ENCODE measurements around the gene GXYLT1. TPM values are rescaled to one million over a fixed set of nuclear protein-coding genes. Genes with fewer than 3 reads are reported as not detected.

The GXYLT1 gene
- polyA plus RNA-seq, 4 donors, result 1.8 to 12.7 (median 2.6) TPM

GRCh38 chr12:42143452-42144157, 1.1 kb downstream of the GXYLT1 start:
- DNase-seq, result peak; percentile 14 to 45
- H3K36me3 ChIP-seq (ENCODE audit: control insufficient read depth in 3 of 3, insufficient read depth in 2 of 3, low read depth in 1 of 3, low read length in 3 of 3), result no peaks in the 10 kb centered on the region
- no peaks in the 10 kb centered on the region for H3K27me3 ChIP-seq (ENCODE audit: control insufficient read depth in 3 of 3, insufficient read depth in 3 of 3, low read length in 3 of 3)
- peak overlapping the region; percentile 87 to 98 (median 98) for H3K27ac ChIP-seq (ENCODE audit: low read depth in 1 of 3, low read length in 2 of 3)
- no peak for FAIRE-seq
- H3K4me1 ChIP-seq (ENCODE audit: control insufficient read depth in 3 of 3, insufficient read depth in 2 of 3, low read depth in 1 of 3, low read length in 2 of 3), result peaks cover 0 to 16% (median 4%) of the 10 kb centered on the region in 3 donors
- H3K9me3 ChIP-seq (ENCODE audit: control insufficient read depth in 2 of 2, insufficient read depth in 1 of 2, low read depth in 1 of 2, low read length in 1 of 2), result no peaks in the 10 kb centered on the region
- 5 to 17% (median 16%) methylated on average over 12 of the region's 12 CpGs for WGBS, 3 donors
- H3K4me3 ChIP-seq (ENCODE audit: low read depth in 1 of 3, low read length in 3 of 3), result peak overlapping the region; percentile 48 to 98 (median 67)

GRCh38 chr12:42141981-42142606, 2.6 kb downstream of the GXYLT1 start:
- H3K4me3 ChIP-seq (ENCODE audit: low read depth in 1 of 3, low read length in 3 of 3), result no peak overlapping the region
- H3K27me3 ChIP-seq (ENCODE audit: control insufficient read depth in 3 of 3, insufficient read depth in 3 of 3, low read length in 3 of 3), result no peaks in the 10 kb centered on the region
- no peak for FAIRE-seq
- 57 to 82% (median 60%) methylated on average over 3 of the region's 3 CpGs for WGBS, 3 donors
- H3K27ac ChIP-seq (ENCODE audit: low read depth in 1 of 3, low read length in 2 of 3), result no peak overlapping the region
- no peak for DNase-seq
- H3K4me1 ChIP-seq (ENCODE audit: control insufficient read depth in 3 of 3, insufficient read depth in 2 of 3, low read depth in 1 of 3, low read length in 2 of 3), result peaks cover 0 to 16% (median 4%) of the 10 kb centered on the region in 3 donors
- no peaks in the 10 kb centered on the region for H3K36me3 ChIP-seq (ENCODE audit: control insufficient read depth in 3 of 3, insufficient read depth in 2 of 3, low read depth in 1 of 3, low read length in 3 of 3)
- no peaks in the 10 kb centered on the region for H3K9me3 ChIP-seq (ENCODE audit: control insufficient read depth in 2 of 2, insufficient read depth in 1 of 2, low read depth in 1 of 2, low read length in 1 of 2)

GRCh38 chr12:42140901-42141300, 3.8 kb downstream of the GXYLT1 start:
- Histone ChIP-seq H3K4me3 (ENCODE audit: low read depth in 1 of 3, low read length in 3 of 3) (no peak overlapping the region), H3K4me1 (ENCODE audit: control insufficient read depth in 3 of 3, insufficient read depth in 2 of 3, low read depth in 1 of 3, low read length in 2 of 3) (peaks cover 0 to 14% (median 2%) of the 10 kb centered on the region in 3 donors), H3K27ac (ENCODE audit: low read depth in 1 of 3, low read length in 2 of 3) (no peak overlapping the region), H3K27me3 (ENCODE audit: control insufficient read depth in 3 of 3, insufficient read depth in 3 of 3, low read length in 3 of 3) (no peaks in the 10 kb centered on the region), H3K9me3 (ENCODE audit: control insufficient read depth in 2 of 2, insufficient read depth in 1 of 2, low read depth in 1 of 2, low read length in 1 of 2) (no peaks in the 10 kb centered on the region), H3K36me3 (ENCODE audit: control insufficient read depth in 3 of 3, insufficient read depth in 2 of 3, low read depth in 1 of 3, low read length in 3 of 3) (no peaks in the 10 kb centered on the region)
- WGBS, 3 donors, result 20 to 64% (median 33%) methylated on average over 3 of the region's 3 CpGs
- DNase-seq (peak; percentile 29 to 43), FAIRE-seq (no peak)

GRCh38 chr12:42135259-42135814, 9.3 kb downstream of the GXYLT1 start:
- Histone ChIP-seq H3K4me1 (ENCODE audit: control insufficient read depth in 3 of 3, insufficient read depth in 2 of 3, low read depth in 1 of 3, low read length in 2 of 3) (peaks cover 0 to 2% (median 0%) of the 10 kb centered on the region in 3 donors), H3K27ac (ENCODE audit: low read depth in 1 of 3, low read length in 2 of 3) (no peak overlapping the region), H3K9me3 (ENCODE audit: control insufficient read depth in 2 of 2, insufficient read depth in 1 of 2, low read depth in 1 of 2, low read length in 1 of 2) (no peaks in the 10 kb centered on the region), H3K4me3 (ENCODE audit: low read depth in 1 of 3, low read length in 3 of 3) (no peak overlapping the region), H3K27me3 (ENCODE audit: control insufficient read depth in 3 of 3, insufficient read depth in 3 of 3, low read length in 3 of 3) (no peaks in the 10 kb centered on the region), H3K36me3 (ENCODE audit: control insufficient read depth in 3 of 3, insufficient read depth in 2 of 3, low read depth in 1 of 3, low read length in 3 of 3) (no peaks in the 10 kb centered on the region)
- no peak for DNase-seq
- no peak for FAIRE-seq
- 91 to 94% (median 93%) methylated on average over 3 of the region's 3 CpGs for WGBS, 3 donors

GRCh38 chr12:42130672-42131402, 13.8 kb downstream of the GXYLT1 start:
- H3K27ac ChIP-seq (ENCODE audit: low read depth in 1 of 3, low read length in 2 of 3), result no peak overlapping the region
- peaks cover 0 to 3% of the 10 kb centered on the region in 2 donors for H3K9me3 ChIP-seq (ENCODE audit: control insufficient read depth in 2 of 2, insufficient read depth in 1 of 2, low read depth in 1 of 2, low read length in 1 of 2)
- H3K27me3 ChIP-seq (ENCODE audit: control insufficient read depth in 3 of 3, insufficient read depth in 3 of 3, low read length in 3 of 3), result no peaks in the 10 kb centered on the region
- DNase-seq (no peak), FAIRE-seq (no peak)
- H3K4me1 ChIP-seq (ENCODE audit: control insufficient read depth in 3 of 3, insufficient read depth in 2 of 3, low read depth in 1 of 3, low read length in 2 of 3), result peaks cover 0 to 2% (median 0%) of the 10 kb centered on the region in 3 donors
- no peaks in the 10 kb centered on the region for H3K36me3 ChIP-seq (ENCODE audit: control insufficient read depth in 3 of 3, insufficient read depth in 2 of 3, low read depth in 1 of 3, low read length in 3 of 3)
- H3K4me3 ChIP-seq (ENCODE audit: low read depth in 1 of 3, low read length in 3 of 3), result no peak overlapping the region
- WGBS, 3 donors, result 62 to 71% (median 66%) methylated on average over 4 of the region's 4 CpGs

GRCh38 chr12:42129595-42130204, 15.0 kb downstream of the GXYLT1 start:
- Histone ChIP-seq H3K4me1 (ENCODE audit: control insufficient read depth in 3 of 3, insufficient read depth in 2 of 3, low read depth in 1 of 3, low read length in 2 of 3) (peaks cover 0 to 2% (median 0%) of the 10 kb centered on the region in 3 donors), H3K27me3 (ENCODE audit: control insufficient read depth in 3 of 3, insufficient read depth in 3 of 3, low read length in 3 of 3) (no peaks in the 10 kb centered on the region), H3K36me3 (ENCODE audit: control insufficient read depth in 3 of 3, insufficient read depth in 2 of 3, low read depth in 1 of 3, low read length in 3 of 3) (no peaks in the 10 kb centered on the region), H3K27ac (ENCODE audit: low read depth in 1 of 3, low read length in 2 of 3) (no peak overlapping the region), H3K9me3 (ENCODE audit: control insufficient read depth in 2 of 2, insufficient read depth in 1 of 2, low read depth in 1 of 2, low read length in 1 of 2) (peaks cover 0 to 3% of the 10 kb centered on the region in 2 donors), H3K4me3 (ENCODE audit: low read depth in 1 of 3, low read length in 3 of 3) (no peak overlapping the region)
- FAIRE-seq, result peak; percentile 39
- whole genome bisulfite sequencing, 3 donors, result 35 to 46% (median 42%) methylated on average over 4 of the region's 4 CpGs
- DNase-seq, result peak; percentile 59 to 69

- peak in 1 of 2 donors; percentile 55 for DNase-seq
- Histone ChIP-seq H3K27me3 (ENCODE audit: control insufficient read depth in 3 of 3, insufficient read depth in 3 of 3, low read length in 3 of 3) (no peaks in the 10 kb centered on the region), H3K9me3 (ENCODE audit: control insufficient read depth in 2 of 2, insufficient read depth in 1 of 2, low read depth in 1 of 2, low read length in 1 of 2) (peaks cover 0 to 3% of the 10 kb centered on the region in 2 donors), H3K4me1 (ENCODE audit: control insufficient read depth in 3 of 3, insufficient read depth in 2 of 3, low read depth in 1 of 3, low read length in 2 of 3) (peaks cover 0 to 2% (median 0%) of the 10 kb centered on the region in 3 donors), H3K27ac (ENCODE audit: low read depth in 1 of 3, low read length in 2 of 3) (no peak overlapping the region), H3K4me3 (ENCODE audit: low read depth in 1 of 3, low read length in 3 of 3) (no peak overlapping the region), H3K36me3 (ENCODE audit: control insufficient read depth in 3 of 3, insufficient read depth in 2 of 3, low read depth in 1 of 3, low read length in 3 of 3) (no peaks in the 10 kb centered on the region)
- 32 to 75% (median 55%) methylated on average over 6 of the region's 6 CpGs for WGBS, 3 donors
- FAIRE-seq, result no peak
Observed at GRCh38 chr12:42128888-42129287, 15.8 kb downstream of the GXYLT1 start.

- H3K4me3 ChIP-seq (ENCODE audit: low read depth in 1 of 3, low read length in 3 of 3), result no peak overlapping the region
- H3K9me3 ChIP-seq (ENCODE audit: control insufficient read depth in 2 of 2, insufficient read depth in 1 of 2, low read depth in 1 of 2, low read length in 1 of 2), result peaks cover 0 to 3% of the 10 kb centered on the region in 2 donors
- DNase-seq (peak in 1 of 2 donors; percentile 11), FAIRE-seq (no peak)
- H3K27ac ChIP-seq (ENCODE audit: low read depth in 1 of 3, low read length in 2 of 3), result no peak overlapping the region
- H3K36me3 ChIP-seq (ENCODE audit: control insufficient read depth in 3 of 3, insufficient read depth in 2 of 3, low read depth in 1 of 3, low read length in 3 of 3), result no peaks in the 10 kb centered on the region
- H3K4me1 ChIP-seq (ENCODE audit: control insufficient read depth in 3 of 3, insufficient read depth in 2 of 3, low read depth in 1 of 3, low read length in 2 of 3), result peaks cover 0 to 2% (median 0%) of the 10 kb centered on the region in 3 donors
- 77 to 86% (median 84%) methylated on average over 3 of the region's 3 CpGs for WGBS, 3 donors
- H3K27me3 ChIP-seq (ENCODE audit: control insufficient read depth in 3 of 3, insufficient read depth in 3 of 3, low read length in 3 of 3), result no peaks in the 10 kb centered on the region
Observed at GRCh38 chr12:42128327-42128726, 16.3 kb downstream of the GXYLT1 start.
